Bronchial epithelial cell (primary cell): ENCODE measurements around the gene SLC22A6. TPM values are rescaled to one million over a fixed set of nuclear protein-coding genes. Genes with fewer than 3 reads are reported as not detected.

Experiments
- DNase-seq: peaks from one replicate; pipeline ENCODE4 v3.0.0-alpha.2; 2010; ENCODE audit warnings: low read depth
- FAIRE-seq: peaks from 2 replicates; lab custom pipeline; 2011; peaks lifted over from hg19 to GRCh38; lab: Jason Lieb, UNC
- H3K27me3 ChIP-seq: 2 replicates; pipeline ENCODE4 v1.5.1; 2011; ENCODE audit warnings: low read length; ENCODE audit not compliant: control insufficient read depth, insufficient read depth
- H3K36me3 ChIP-seq: 2 replicates; pipeline ENCODE4 v1.5.1; 2011; ENCODE audit warnings: low read length; ENCODE audit not compliant: control insufficient read depth, insufficient read depth
- H3K4me3 ChIP-seq: 2 replicates; pipeline ENCODE4 v1.5.1; 2011; ENCODE audit warnings: mild to moderate bottlenecking, low read depth, low read length, control low read depth
- total RNA-seq: library from RNA; depleted of rRNA; stranded (reverse); fragments of >200 nt; gene quantifications from 2 replicates; pipeline ENCODE4 v1.2.1, GENCODE V29; 2014
- TF ChIP-seq, protein P1 (sequence below): IDR thresholded peaks from 2 replicates; pipeline ENCODE4 v1.5.1; 2011; ENCODE audit warnings: mild to moderate bottlenecking, moderate library complexity, low read length, control low read depth, inconsistent platforms; ENCODE audit not compliant: insufficient read depth, severe bottlenecking

The SLC22A6 gene
- total RNA-seq, 1 donor from 2014 or later = not detected

GRCh38 chr11:62965574-62965973 is 19.2 kb downstream of the SLC22A6 start:
- H3K36me3 ChIP-seq = no peaks in the 10 kb centered on the region
- FAIRE-seq (no peak), DNase-seq (no peak)
- TF ChIP-seq, protein P1, sequence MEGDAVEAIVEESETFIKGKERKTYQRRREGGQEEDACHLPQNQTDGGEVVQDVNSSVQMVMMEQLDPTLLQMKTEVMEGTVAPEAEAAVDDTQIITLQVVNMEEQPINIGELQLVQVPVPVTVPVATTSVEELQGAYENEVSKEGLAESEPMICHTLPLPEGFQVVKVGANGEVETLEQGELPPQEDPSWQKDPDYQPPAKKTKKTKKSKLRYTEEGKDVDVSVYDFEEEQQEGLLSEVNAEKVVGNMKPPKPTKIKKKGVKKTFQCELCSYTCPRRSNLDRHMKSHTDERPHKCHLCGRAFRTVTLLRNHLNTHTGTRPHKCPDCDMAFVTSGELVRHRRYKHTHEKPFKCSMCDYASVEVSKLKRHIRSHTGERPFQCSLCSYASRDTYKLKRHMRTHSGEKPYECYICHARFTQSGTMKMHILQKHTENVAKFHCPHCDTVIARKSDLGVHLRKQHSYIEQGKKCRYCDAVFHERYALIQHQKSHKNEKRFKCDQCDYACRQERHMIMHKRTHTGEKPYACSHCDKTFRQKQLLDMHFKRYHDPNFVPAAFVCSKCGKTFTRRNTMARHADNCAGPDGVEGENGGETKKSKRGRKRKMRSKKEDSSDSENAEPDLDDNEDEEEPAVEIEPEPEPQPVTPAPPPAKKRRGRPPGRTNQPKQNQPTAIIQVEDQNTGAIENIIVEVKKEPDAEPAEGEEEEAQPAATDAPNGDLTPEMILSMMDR = no peak
- H3K27me3 ChIP-seq = no peaks in the 10 kb centered on the region
- H3K4me3 ChIP-seq = no peak overlapping the region

DNA sequence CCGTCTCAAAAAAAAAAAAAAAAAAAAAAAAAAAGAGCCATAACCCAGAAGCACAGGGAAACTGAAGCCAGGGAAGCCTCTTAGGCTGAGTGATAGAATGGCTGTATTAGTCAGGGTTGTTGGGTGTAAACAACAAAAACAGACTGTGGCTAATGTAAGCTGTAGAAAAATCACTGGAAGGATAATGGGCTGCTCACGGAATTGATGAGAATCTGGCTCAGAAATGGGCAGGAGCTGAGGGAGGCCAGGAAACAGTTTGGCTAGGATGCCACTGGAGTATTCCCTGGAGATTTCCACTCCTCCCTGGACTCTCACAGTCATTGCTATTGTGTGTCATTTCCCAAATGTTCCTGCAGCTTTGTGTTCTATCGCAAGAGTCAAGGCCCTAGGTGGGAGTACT is 22.4 kb downstream of the SLC22A6 start:
- Histone ChIP-seq H3K4me3 (no peak overlapping the region), H3K36me3 (no peaks in the 10 kb centered on the region), H3K27me3 (no peaks in the 10 kb centered on the region)
- TF ChIP-seq, protein P1 = no peak
- DNase-seq = no peak
- no peak for FAIRE-seq

DNA sequence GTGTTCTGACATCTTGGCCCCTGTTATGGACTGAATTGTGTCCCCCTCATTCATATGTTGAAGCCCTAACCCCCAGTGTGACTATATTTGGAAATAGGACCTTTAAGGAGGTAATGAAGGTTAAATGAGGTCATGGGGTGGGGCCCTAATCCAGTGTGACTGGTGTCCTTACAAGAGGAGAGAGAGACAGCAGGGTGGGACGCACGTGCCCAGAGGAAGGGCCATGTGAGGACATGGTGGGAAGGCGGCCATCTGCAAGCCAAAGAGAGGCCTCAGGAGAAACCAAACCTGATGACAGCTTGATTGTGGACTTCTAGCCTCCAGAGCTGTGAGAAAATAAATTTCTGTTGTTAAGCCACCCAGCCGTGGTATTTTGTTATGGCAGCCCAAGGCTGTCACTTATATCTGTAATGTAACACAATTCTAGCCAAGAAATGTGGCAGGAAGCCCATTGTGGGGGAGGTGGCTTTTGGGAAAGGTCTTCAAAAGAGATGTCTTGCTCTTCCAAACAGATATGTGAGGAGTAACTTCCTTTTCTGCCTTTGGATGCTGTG is 23.7 kb downstream of the SLC22A6 start:
- TF ChIP-seq, protein P1 = no peak
- Histone ChIP-seq H3K36me3 (no peaks in the 10 kb centered on the region), H3K4me3 (no peak overlapping the region), H3K27me3 (no peaks in the 10 kb centered on the region)
- no peak for FAIRE-seq
- DNase-seq = no peak

DNA sequence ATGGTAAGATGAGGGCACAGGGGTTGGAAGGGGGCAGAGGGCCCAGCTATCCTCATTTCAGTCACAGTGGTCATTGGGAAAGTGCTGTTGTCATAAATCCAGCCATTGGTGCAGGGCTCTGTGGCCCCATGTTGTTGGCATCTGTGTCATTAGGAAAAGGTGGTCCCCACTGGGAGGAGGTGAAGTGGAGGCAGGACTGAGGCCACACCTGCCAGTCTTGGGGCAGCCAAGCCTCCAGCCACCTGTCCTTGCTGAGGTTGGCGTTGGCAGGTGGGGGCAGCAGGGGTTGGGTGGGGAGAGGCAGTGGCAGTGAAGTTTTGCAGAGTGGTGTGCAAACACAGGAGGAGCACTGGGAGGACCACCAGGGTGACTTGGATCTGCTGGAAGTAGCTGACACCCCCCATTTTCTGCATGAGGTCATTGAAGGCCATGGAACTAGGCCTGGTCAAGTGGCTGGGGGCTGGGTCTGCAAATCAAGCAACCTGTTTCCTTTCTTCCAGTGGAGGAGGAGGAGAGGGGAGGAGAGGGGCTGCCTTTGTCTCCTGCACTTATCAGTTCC is 25.3 kb downstream of the SLC22A6 start:
- DNase-seq (no peak), FAIRE-seq (peak; percentile 18)
- Histone ChIP-seq H3K4me3 (no peak overlapping the region), H3K27me3 (no peaks in the 10 kb centered on the region), H3K36me3 (no peaks in the 10 kb centered on the region)
- TF ChIP-seq, protein P1 = no peak

- DNase-seq = peak; percentile 4
- TF ChIP-seq, protein P1 = no peak
- FAIRE-seq = no peak
- no peaks in the 10 kb centered on the region for H3K27me3 ChIP-seq
- H3K4me3 ChIP-seq = no peak overlapping the region
- H3K36me3 ChIP-seq = no peaks in the 10 kb centered on the region
Measured at GRCh38 chr11:62958547-62959421, 26.0 kb downstream of the SLC22A6 start.
